K562 (cell line): ENCODE results near the gene TMEM72. TPM values are rescaled to one million over a fixed set of nuclear protein-coding genes. Genes with fewer than 3 reads are reported as not detected.
A peak's percentile ranks its signal among the peaks of the same experiment; 100 is the strongest.

Source experiments
- CBFB ChIP-seq: sonication (generic); formaldehyde crosslinking; IDR thresholded peaks from 2 replicates; pipeline ENCODE4 v1.4.0; 2020; ENCODE audit warnings: mild to moderate bottlenecking, missing genetic modification reagents
- CREBBP ChIP-seq: IDR thresholded peaks from one replicate; pipeline ENCODE4 v1.6.1; 2012; ENCODE audit warnings: low read depth, mild to moderate bottlenecking, control low read depth, inconsistent platforms, low read length
- MYNN ChIP-seq, 2 experiments: sonication (generic); formaldehyde crosslinking in 1 of 2; IDR thresholded peaks; 2 replicates each; pipeline versions ENCODE4 v1.5.0 to v1.6.1; 2016 to 2020; ENCODE audit warnings: antibody characterized with exemption in 1 of 2, missing genetic modification reagents in 1 of 2
- POU5F1 ChIP-seq: fragments of 150-350 bp; IDR thresholded peaks from 2 replicates; pipeline ENCODE4 v1.6.1; 2014; ENCODE audit warnings: borderline replicate concordance, low read length, low read depth, mild to moderate bottlenecking; ENCODE audit not compliant: partially characterized antibody
- TSC22D4 ChIP-seq: fragments of 450-650 bp; IDR thresholded peaks from 2 replicates; pipeline ENCODE4 v1.6.1; 2016; ENCODE audit warnings: missing genetic modification characterization, missing biosample characterization, control low read depth
- polyA plus RNA-seq, 8 experiments: library from polyadenylated mRNA; depleted of rRNA in 4 of 8; stranded (reverse) in 5 of 8; unstranded in 3 of 8; fragments of >200 nt; fragmentation: Nextera tagmentation in 2 of 8; fragmentation: Illumina TruSeq in 1 of 8; extraction: Ambion mirVana in 2 of 8; extraction: Trizol in 1 of 8; gene quantifications; 2 replicates each; pipeline versions ENCODE4 v1.2.1 to v1.2.3, GENCODE V29; 2011 to 2014; ENCODE audit warnings: inconsistent platforms in 1 of 8, missing spikeins in 1 of 8
- total RNA-seq, 7 experiments: library from RNA; depleted of rRNA in 6 of 7; stranded (reverse); fragments of >200 nt in 6 of 7; fragmentation: Illumina TruSeq in 2 of 7; extraction: Trizol in 2 of 7; gene quantifications; 2 replicates each; pipeline versions ENCODE4 v1.2.1 to v1.2.3, GENCODE V29; 2011 to 2021; ENCODE audit warnings: low replicate concordance in 1 of 7
- TF ChIP-seq, protein P1 (sequence below): fragments of 150-350 bp; conservative IDR thresholded peaks from 2 replicates; pipeline ENCODE4 v1.6.1; 2014; ENCODE audit warnings: low read length
- TF ChIP-seq, protein P2 (sequence below), 2 experiments: fragments of 450-650 bp; formaldehyde crosslinking in 1 of 2; IDR thresholded peaks; 2 replicates each; pipeline versions ENCODE4 v1.4.0 to v1.6.1; 2014 to 2020; ENCODE audit warnings: mild to moderate bottlenecking in 2 of 2, borderline replicate concordance in 1 of 2, low read depth in 1 of 2
- TF ChIP-seq, protein P3 (sequence below): fragments of 450-650 bp; IDR thresholded peaks from 2 replicates; pipeline ENCODE4 v1.7.0; 2016; ENCODE audit warnings: borderline replicate concordance
- TF ChIP-seq, protein P4 (sequence below), 3 experiments: IDR thresholded peaks in 2 of 3; conservative IDR thresholded peaks in 1 of 3; 2 replicates each; pipeline ENCODE4 v1.5.1; 2011 to 2012; ENCODE audit warnings: low read length in 3 of 3, mild to moderate bottlenecking in 3 of 3, control low read depth in 2 of 3, improper control_type of control experiment in 1 of 3, inconsistent platforms in 1 of 3, low read depth in 1 of 3, mixed read lengths in 1 of 3, moderate library complexity in 1 of 3; ENCODE audit not compliant: insufficient read depth in 2 of 3

Gene TMEM72
- total and polyA plus RNA-seq, 9 of the 15 experiments (the other 6 are each of a cell fraction or from before 2014, with no cell fraction given) = not detected

DNA sequence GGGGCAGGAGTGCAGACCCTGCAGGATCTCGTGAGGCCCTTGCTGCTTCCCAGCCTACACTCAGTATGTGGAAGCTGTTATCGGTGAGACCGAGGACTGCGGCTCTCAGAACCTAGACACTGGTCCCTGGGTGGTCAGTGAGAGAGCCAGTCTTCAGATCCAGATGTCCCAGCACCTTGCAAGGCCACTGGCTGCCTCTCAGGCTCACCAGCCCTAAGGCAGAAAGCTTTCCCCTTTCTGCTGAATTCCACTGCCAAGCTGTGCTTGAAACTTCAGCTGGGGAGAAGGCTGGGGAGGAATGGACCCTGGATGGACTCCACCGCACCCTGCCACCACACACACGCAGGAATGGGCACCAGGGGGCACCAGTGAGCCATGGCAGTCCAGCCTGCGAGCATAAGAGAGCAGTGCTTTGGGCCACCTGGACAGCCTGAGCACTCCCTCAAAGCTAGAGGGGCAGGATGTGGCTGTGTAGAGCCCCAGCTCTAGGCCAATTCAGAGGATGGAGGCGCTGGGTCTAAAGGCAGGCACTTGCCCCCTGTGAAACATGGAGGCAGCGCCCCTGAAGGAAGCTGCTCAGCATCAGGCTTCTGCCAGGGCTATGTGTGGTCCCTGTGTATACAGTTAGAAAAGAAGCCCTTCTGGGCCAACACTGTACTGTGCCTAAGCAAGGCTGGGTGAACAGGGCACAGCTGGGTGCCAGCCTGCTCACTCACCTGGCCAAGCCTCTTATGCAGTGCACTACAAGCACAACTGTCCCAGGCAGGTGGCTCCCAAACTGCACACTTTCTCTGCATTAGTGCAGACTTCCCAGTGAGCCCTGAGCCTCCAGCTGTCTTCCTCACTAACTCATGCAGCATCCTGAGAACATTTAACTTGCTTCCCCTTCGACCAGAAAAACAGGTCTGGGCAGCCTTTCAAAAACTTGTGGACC, 21.6 kb downstream of the TMEM72 start (continued):
- TF ChIP-seq, protein P1, sequence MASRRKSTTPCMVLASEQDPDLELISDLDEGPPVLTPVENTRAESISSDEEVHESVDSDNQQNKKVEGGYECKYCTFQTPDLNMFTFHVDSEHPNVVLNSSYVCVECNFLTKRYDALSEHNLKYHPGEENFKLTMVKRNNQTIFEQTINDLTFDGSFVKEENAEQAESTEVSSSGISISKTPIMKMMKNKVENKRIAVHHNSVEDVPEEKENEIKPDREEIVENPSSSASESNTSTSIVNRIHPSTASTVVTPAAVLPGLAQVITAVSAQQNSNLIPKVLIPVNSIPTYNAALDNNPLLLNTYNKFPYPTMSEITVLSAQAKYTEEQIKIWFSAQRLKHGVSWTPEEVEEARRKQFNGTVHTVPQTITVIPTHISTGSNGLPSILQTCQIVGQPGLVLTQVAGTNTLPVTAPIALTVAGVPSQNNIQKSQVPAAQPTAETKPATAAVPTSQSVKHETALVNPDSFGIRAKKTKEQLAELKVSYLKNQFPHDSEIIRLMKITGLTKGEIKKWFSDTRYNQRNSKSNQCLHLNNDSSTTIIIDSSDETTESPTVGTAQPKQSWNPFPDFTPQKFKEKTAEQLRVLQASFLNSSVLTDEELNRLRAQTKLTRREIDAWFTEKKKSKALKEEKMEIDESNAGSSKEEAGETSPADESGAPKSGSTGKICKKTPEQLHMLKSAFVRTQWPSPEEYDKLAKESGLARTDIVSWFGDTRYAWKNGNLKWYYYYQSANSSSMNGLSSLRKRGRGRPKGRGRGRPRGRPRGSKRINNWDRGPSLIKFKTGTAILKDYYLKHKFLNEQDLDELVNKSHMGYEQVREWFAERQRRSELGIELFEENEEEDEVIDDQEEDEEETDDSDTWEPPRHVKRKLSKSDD = 0 out of 2 replicates have a peak, but pooled peaks have one; percentile 48
- TF ChIP-seq, protein P2, sequence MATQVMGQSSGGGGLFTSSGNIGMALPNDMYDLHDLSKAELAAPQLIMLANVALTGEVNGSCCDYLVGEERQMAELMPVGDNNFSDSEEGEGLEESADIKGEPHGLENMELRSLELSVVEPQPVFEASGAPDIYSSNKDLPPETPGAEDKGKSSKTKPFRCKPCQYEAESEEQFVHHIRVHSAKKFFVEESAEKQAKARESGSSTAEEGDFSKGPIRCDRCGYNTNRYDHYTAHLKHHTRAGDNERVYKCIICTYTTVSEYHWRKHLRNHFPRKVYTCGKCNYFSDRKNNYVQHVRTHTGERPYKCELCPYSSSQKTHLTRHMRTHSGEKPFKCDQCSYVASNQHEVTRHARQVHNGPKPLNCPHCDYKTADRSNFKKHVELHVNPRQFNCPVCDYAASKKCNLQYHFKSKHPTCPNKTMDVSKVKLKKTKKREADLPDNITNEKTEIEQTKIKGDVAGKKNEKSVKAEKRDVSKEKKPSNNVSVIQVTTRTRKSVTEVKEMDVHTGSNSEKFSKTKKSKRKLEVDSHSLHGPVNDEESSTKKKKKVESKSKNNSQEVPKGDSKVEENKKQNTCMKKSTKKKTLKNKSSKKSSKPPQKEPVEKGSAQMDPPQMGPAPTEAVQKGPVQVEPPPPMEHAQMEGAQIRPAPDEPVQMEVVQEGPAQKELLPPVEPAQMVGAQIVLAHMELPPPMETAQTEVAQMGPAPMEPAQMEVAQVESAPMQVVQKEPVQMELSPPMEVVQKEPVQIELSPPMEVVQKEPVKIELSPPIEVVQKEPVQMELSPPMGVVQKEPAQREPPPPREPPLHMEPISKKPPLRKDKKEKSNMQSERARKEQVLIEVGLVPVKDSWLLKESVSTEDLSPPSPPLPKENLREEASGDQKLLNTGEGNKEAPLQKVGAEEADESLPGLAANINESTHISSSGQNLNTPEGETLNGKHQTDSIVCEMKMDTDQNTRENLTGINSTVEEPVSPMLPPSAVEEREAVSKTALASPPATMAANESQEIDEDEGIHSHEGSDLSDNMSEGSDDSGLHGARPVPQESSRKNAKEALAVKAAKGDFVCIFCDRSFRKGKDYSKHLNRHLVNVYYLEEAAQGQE (IDR thresholded peaks at IDR 0.05; ENCODE audit: borderline replicate concordance) = peak; percentile 94
- TF ChIP-seq, protein P2 (CRISPR knock-in tag; IDR thresholded peaks at IDR 0.05; ENCODE audit: low read depth) = no peak
- no peak for TF ChIP-seq TSC22D4
- no peak for TF ChIP-seq CREBBP
- TF ChIP-seq, protein P3, sequence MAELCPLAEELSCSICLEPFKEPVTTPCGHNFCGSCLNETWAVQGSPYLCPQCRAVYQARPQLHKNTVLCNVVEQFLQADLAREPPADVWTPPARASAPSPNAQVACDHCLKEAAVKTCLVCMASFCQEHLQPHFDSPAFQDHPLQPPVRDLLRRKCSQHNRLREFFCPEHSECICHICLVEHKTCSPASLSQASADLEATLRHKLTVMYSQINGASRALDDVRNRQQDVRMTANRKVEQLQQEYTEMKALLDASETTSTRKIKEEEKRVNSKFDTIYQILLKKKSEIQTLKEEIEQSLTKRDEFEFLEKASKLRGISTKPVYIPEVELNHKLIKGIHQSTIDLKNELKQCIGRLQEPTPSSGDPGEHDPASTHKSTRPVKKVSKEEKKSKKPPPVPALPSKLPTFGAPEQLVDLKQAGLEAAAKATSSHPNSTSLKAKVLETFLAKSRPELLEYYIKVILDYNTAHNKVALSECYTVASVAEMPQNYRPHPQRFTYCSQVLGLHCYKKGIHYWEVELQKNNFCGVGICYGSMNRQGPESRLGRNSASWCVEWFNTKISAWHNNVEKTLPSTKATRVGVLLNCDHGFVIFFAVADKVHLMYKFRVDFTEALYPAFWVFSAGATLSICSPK = no peak
- TF ChIP-seq, protein P4, sequence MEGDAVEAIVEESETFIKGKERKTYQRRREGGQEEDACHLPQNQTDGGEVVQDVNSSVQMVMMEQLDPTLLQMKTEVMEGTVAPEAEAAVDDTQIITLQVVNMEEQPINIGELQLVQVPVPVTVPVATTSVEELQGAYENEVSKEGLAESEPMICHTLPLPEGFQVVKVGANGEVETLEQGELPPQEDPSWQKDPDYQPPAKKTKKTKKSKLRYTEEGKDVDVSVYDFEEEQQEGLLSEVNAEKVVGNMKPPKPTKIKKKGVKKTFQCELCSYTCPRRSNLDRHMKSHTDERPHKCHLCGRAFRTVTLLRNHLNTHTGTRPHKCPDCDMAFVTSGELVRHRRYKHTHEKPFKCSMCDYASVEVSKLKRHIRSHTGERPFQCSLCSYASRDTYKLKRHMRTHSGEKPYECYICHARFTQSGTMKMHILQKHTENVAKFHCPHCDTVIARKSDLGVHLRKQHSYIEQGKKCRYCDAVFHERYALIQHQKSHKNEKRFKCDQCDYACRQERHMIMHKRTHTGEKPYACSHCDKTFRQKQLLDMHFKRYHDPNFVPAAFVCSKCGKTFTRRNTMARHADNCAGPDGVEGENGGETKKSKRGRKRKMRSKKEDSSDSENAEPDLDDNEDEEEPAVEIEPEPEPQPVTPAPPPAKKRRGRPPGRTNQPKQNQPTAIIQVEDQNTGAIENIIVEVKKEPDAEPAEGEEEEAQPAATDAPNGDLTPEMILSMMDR (IDR thresholded peaks at IDR 0.05 in 2 of 3, conservative IDR thresholded peaks at IDR 0.05 in 1 of 3; ENCODE audit: insufficient read depth in 2 of 3, low read depth in 1 of 3, low read length in 3 of 3) = peak; percentile 96 to 97 (median 97)
- peak; percentile 70; the same call in 1 of the 2 replicates for TF ChIP-seq MYNN (IDR thresholded peaks at IDR 0.05)
- no peak for TF ChIP-seq MYNN (CRISPR knock-in tag; IDR thresholded peaks at IDR 0.05)
- peak; percentile 27; the same call in 1 of the 2 replicates for TF ChIP-seq CBFB
- TF ChIP-seq POU5F1 = no peak
